GM12892 (cell line): ENCODE data around the gene CDCA8.

Experiments used
- DNase-seq: peaks from one replicate; pipeline ENCODE4 v3.0.0; 2011; ENCODE audit not compliant: insufficient read length
- FAIRE-seq: peaks from 2 replicates; lab custom pipeline; 2011; peaks lifted over from hg19 to GRCh38; lab: Jason Lieb, UNC
- POLR2A ChIP-seq: IDR thresholded peaks from 2 replicates; pipeline ENCODE4 v1.6.1; 2011; ENCODE audit warnings: low read depth, low read length, control low read depth
- POLR2AphosphoS5 ChIP-seq: IDR thresholded peaks from 2 replicates; pipeline ENCODE4 v1.6.1; 2011; ENCODE audit warnings: low read depth, low read length, control low read depth
- TAF1 ChIP-seq: IDR thresholded peaks from 2 replicates; pipeline ENCODE4 v1.6.1; 2011; ENCODE audit warnings: low read depth, mild to moderate bottlenecking, control low read depth, low read length, borderline replicate concordance

Gene CDCA8

GRCh38 chr1:37720231-37721130 is 28.2 kb downstream of the CDCA8 start:
- no peak for TF ChIP-seq POLR2A
- no peak for DNase-seq
- FAIRE-seq: no peak

- DNase-seq (no peak), FAIRE-seq (no peak)
- TF ChIP-seq POLR2A: no peak
- TF ChIP-seq POLR2AphosphoS5: no peak
- TF ChIP-seq TAF1: no peak
These were observed 29.2 kb downstream of the CDCA8 start for GRCh38 chr1:37721565-37721964.

- no peak for TF ChIP-seq POLR2AphosphoS5
- TF ChIP-seq TAF1: no peak
- no peak for TF ChIP-seq POLR2A
- FAIRE-seq (no peak), DNase-seq (no peak)
These were observed 30.1 kb downstream of the CDCA8 start for GRCh38 chr1:37722181-37723071.

- DNase-seq: no peak
- FAIRE-seq: no peak
- TF ChIP-seq TAF1 (no peak), POLR2AphosphoS5 (no peak), POLR2A (no peak)
These were observed 30.7 kb downstream of the CDCA8 start for GRCh38 chr1:37723072-37723389.

GRCh38 chr1:37723390-37724078 is 31.2 kb downstream of the CDCA8 start:
- DNase-seq (no peak), FAIRE-seq (no peak)
- TF ChIP-seq POLR2AphosphoS5 (no peak), POLR2A (no peak), TAF1 (no peak)

- DNase-seq (no peak), FAIRE-seq (no peak)
- TF ChIP-seq TAF1 (no peak), POLR2A (no peak), POLR2AphosphoS5 (no peak)
These were observed 32.3 kb downstream of the CDCA8 start for GRCh38 chr1:37724575-37724974.

- DNase-seq: no peak
- TF ChIP-seq TAF1: no peak
- TF ChIP-seq POLR2AphosphoS5: no peak
- TF ChIP-seq POLR2A: no peak
- FAIRE-seq: no peak
These were observed 33.7 kb downstream of the CDCA8 start for GRCh38 chr1:37725851-37726613.

- FAIRE-seq (no peak), DNase-seq (no peak)
- TF ChIP-seq POLR2AphosphoS5 (no peak), TAF1 (no peak), POLR2A (no peak)
These were observed 34.7 kb downstream of the CDCA8 start for GRCh38 chr1:37726751-37727585.

GRCh38 chr1:37728416-37728815 is 36.1 kb downstream of the CDCA8 start:
- DNase-seq (no peak), FAIRE-seq (no peak)
- TF ChIP-seq POLR2A (no peak), TAF1 (no peak), POLR2AphosphoS5 (no peak)

GRCh38 chr1:37730376-37730775 is 38.1 kb downstream of the CDCA8 start:
- DNase-seq: no peak
- TF ChIP-seq TAF1: no peak
- TF ChIP-seq POLR2A: no peak
- no peak for TF ChIP-seq POLR2AphosphoS5
- FAIRE-seq: no peak
